Esophagus mucosa (tissue), 1 donor: ENCODE data around the gene SIRPB1. TPM values are rescaled to one million over a fixed set of nuclear protein-coding genes. Genes with fewer than 3 reads are reported as not detected.
A peak's percentile ranks its signal among the peaks of the same experiment; 100 is the strongest.
"Not testable (repeated sequence)": the region's sequence is repeated elsewhere in the genome, so short reads cannot be mapped to it uniquely, and the experiment has no call there.

ENCODE experiments used
- ATAC-seq: fragments of 200-7000 bp; cut with Tn5 transposase; one replicate; pipeline ENCODE4 v1.9.1; 2020
- total RNA-seq: library from RNA; stranded (reverse); gene quantifications from one replicate; pipeline ENCODE4 v1.2.4, GENCODE V29; 2023
- donor health status: DM: yes; HTN: yes; CAD: no.

SIRPB1 gene
- total RNA-seq: 3.5 TPM

DNA sequence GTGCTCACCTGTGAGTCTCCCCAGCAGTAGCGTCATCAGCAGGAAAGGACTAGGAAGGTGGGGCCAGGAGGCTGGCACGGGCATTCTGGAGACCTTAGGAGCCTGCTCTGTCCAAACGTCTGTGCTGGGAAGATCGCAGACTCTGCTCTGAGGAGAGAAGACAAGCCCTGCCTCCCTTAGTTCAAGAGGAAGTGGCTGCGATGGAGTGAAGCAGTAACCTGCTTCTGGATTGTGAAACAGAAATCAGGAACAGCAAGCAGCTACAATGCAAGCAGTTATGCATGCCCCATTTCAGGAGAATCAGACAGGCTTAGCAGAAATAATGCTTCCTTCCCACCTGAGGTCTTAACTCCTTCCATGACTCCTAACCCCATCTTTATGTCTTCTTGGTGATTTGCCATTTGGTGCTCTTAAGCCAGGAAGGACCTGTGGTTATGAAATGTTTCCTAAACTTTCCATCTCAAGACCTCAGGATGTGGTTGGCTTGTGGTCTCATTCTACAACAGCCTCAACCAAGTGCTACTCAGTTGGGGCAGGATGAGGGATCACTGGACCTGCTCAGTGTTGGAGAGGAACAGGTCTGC, at the start of gene SIRPB1:
SIRPB1 (minus strand) TSS at position 149 of the 584 bp plus-strand sequence; CDS start at position 84, 65 bp downstream.
- peak; percentile 35 for ATAC-seq

DNA sequence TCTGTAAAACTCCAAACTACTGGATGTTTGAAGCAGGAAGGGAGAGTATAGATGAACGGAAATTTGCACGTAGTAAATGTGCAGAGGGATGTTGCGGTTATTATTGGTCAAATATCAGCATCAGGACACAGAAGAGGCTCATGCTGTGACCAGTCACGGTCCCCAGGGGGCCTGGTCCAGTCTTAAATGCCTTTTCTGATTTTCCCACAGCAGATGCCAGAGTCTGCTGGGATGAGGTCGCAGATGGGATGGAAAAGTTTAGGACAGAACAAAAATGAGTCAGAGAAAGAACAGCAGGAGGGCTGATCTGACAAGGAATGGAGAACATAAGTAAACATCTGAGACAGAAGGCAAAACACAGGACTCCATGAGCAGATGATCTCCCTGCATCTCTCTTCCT, 49.5 kb upstream of the SIRPB1 start:
- no peak for ATAC-seq

DNA sequence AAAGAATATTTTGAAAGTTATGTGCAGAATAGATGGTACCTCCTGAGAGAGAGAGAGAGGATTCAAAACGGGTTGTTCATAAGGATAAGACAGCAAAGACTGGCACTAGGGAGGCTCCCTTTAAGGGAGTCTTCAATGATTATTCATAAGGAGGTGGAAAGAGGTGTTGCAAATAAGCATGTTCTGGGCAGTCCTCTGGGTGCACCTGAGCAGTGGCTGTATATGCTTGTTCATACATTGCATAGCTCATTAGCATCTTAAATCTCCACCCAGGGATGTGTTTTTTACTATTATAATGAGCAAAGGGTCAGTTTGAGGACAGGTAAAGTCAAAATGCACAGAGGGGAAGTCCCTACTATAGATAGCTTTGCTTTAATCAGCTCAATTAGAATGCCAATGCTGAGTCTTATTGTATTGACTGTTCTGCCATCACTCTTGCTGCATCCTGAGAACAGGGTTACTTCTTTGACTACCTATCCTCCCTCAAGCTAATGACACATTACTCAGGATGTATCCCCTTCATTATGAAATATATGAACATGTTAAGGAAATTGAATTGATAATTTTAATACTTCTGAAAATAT, 47.8 kb upstream of the SIRPB1 start:
- no peak for ATAC-seq

DNA sequence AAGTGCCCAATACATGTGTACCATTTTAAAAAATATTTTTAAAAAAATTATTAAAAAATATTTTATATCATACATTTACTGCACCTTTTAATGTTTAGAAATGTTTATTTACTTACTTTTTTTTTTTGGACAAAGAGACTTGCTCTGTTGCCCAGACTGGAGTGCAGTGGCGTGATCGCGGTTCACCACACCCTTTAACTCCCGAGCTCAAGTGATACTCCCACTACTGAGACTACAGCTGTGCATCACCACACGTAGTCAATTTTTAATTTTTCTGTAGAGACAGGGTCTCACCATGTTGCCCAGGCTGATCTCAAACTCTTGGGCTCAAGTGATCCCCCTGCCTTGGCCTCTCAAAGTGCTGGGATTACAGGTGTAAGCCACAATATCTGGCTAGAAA, 47.0 kb upstream of the SIRPB1 start:
- no peak for ATAC-seq

DNA sequence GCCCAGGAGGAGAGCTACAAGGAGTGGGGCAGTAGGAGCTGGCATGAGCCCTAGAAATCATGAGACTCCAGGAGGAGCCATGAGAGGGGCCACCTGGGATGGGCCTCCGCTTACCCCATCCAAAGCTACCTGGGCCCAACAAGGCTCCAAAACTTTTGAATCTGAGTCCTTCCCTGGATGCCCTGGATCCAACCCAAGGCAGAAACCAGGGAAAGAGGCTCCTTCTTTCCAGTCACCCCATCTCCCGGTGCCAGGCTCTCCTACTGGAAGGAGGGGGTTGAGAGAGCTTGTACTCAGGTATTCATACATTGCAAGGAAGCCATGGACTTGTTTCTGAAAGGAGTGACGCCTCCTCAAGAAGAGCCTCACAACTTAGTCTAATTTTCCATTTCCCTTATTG, 45.5 kb upstream of the SIRPB1 start:
- ATAC-seq: no peak

DNA sequence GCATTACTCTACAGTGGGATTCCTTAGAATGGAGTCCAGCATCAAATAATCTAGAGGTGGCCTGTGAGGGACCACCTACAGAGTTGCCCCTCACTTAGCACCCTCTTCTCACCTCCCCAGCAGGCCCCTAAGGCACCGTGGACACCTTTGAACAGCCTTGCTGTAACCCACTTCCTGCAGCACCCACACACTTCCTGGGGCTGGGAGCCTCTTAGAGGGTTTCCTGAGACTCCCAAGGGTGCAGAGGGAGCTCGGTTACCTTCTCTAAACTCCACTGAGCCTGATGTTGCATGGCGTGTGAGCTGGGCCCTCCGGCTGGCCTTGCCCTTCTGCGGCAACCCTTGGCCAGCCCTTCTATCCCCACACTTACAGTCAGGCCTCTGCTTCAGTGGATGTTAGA, 45.1 kb upstream of the SIRPB1 start:
- ATAC-seq: no peak

DNA sequence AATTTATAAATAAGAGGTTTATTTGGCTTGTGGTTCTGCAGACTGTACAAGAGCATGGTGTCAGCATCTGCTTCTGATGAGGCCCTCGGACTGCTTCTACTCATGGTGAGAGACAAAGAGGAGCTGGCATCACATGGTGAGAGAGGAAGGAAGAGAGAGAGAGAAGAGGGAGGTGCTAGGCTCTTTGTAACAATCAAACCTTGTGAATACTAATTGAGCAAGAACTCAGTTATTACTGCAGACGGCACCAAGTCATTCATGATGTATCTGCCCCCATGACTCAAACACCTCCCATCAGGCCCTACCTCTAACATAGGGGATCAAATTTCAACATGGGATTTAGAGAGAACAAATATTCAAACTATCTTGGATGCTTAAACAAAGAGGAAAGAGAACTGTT, 44.1 kb upstream of the SIRPB1 start:
- ATAC-seq: no peak

DNA sequence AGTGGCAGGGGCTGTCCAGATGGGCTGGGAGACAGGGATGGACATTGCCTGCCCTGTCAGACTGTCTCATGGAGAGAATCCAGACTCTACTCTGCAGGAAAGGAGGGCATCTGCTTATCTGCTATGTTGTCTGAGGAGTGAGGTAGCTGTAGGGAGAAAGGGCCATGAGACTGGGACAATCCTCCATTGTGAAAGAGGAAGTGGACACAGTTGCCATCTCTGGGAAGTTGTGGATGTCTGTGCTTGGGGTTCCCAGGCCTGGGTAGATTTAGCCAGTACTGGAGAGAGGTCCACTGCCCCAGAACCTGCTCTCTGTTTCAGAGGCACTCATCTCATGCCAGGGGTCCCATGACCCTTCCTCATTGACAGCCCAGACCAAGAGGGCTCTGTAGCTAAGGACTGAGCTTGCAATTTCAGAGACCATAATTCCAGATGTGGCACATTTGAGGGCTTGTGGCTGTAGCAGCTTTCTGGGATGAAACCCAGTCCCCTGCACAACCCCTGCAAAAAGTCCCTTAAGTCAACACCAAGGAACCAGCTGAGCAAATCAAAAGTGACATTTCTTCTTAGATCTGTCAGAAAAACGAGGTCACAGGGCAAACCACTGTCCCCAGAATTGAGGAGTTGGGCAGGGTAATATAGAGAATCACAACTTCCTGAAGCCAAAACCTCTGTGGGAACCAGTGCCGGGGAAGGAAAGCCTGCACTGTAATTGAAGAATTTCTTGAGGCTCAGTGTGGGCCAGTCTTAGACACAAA, 41.9 kb upstream of the SIRPB1 start:
- no peak for ATAC-seq

DNA sequence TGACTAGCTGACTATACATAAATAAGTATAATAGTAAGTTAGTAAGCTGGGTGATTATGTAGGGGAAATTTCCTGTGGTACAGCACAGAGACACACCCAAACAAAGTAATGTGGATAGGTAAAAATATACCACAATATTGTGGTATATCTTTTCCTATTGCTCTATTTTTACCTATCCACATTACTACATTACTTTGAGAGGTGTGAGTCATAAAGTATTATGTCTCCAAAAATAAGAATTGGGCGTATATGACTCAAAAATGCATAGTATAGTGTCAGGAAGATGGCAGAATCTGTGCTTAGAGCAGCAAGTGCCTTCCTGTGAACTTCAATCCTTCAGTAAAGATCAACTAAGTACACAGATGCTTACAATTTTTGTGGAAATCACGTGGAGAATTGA, 40.4 kb upstream of the SIRPB1 start:
- no peak for ATAC-seq

DNA sequence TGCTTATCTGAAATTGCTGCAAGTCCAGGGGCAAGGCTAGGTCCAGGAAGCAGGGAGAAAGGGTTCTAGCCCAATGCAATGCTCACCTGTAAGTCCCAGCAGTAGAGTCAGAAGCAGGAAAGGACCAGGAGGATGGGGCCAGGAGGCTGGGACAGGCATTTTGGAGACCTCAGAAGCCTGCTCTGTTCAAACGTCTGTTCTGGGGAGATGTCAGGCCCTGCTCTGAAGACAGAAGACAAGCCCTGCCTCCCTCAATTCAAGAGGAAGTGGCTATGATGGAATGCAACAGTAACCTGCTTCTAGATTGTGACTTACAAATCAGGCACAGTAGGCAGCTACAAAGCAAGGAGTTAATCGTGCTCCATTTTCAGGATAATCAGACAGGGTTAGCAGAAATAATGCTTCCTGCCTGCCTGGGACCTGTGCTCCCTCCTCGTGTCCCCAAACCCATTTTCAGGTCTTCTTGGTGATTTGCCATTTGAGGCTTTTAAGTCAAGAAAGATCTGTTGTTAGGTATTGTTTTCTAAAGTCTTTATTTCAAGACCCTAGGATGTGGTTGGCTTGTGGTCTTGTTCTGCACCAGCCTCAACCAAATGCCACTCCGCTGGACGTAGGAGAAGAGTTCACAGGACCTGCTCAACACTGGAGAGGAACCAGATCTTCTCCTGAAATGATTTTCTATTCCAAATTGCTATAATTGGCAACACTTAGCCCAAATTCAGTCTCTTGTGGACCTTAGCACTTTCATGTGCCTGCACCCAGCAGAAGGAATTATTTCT, 37.9 kb upstream of the SIRPB1 start, which contains the start of gene SIRPG:
SIRPG (minus strand) TSS at position 224 of the 779 bp plus-strand sequence; CDS start at position 159, 65 bp downstream.
- peak; percentile 11 for ATAC-seq

DNA sequence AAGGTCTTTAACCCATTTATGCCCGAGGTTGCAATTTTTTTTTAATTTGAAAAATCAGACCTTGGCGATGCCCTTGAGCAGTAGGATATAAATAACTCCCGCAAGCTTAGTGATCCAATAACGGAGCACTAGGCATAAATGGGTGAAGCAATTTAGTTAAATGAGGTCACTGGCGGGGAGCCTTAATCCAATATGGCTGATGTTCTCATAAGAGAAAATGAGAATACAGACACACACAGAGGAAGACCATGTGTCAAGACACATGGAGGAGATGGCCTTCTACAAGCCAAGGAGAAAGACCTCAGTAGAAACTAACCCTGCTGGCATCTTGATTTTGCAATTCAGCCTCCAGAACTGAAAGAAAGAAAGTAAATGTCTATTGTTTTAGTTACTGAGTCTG, 37.0 kb upstream of the SIRPB1 start:
- no peak for ATAC-seq

DNA sequence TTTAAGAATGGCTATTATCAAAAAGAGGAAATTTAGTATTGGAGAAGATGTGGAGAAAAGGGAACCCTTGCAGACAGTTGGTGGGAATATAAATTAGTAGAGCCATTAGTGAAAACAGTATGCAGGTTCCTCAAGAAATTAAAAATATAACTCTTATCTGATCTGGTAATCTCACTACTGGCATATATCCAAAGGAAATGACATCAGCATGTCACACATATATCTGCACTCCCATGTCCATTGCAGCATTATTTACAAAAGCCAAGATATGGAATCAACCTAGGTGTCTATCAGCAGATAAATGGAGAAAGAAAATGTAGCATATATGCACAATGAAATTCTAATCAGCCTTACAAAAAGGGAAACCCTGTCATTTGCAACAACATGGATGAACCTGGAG, 35.2 kb upstream of the SIRPB1 start:
- ATAC-seq: no peak

DNA sequence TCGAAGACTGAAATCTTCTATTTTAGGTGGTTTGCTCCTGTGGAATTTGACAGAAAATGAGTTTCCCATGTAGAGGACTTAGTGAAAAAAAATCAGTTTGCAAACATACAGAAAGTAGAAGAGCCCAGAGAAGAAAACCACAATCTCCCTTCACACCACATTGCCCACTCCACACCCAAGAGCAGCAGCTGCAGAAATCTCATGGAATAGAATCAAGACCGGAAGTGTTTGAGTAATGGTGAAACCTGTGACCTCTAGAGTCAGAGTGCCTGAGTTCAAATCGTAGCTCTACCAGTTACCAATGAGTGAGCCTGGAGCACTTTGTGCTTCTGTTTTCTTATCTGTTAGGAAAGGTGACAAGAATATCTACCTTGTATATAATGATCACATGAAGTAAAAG, 33.2 kb upstream of the SIRPB1 start:
- ATAC-seq: no peak

DNA sequence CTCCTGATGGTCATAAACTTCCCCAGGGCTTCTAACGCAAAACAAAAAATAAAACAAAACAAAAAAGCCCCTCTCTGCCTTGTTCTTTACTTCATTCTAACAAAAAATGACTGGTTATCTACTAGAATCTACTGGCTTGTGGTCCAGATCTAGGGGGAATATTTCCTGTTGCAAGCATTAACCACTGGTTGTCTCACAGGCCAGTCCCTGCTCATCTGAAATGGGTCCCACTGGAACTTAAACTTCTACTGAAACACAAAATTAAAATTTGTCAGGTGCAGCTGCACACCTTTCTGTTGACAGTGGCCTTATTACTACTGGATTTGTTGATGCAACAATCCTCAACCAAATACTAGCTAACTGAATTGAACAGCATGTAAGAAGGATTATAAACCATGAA, 32.3 kb upstream of the SIRPB1 start:
- ATAC-seq: no peak

DNA sequence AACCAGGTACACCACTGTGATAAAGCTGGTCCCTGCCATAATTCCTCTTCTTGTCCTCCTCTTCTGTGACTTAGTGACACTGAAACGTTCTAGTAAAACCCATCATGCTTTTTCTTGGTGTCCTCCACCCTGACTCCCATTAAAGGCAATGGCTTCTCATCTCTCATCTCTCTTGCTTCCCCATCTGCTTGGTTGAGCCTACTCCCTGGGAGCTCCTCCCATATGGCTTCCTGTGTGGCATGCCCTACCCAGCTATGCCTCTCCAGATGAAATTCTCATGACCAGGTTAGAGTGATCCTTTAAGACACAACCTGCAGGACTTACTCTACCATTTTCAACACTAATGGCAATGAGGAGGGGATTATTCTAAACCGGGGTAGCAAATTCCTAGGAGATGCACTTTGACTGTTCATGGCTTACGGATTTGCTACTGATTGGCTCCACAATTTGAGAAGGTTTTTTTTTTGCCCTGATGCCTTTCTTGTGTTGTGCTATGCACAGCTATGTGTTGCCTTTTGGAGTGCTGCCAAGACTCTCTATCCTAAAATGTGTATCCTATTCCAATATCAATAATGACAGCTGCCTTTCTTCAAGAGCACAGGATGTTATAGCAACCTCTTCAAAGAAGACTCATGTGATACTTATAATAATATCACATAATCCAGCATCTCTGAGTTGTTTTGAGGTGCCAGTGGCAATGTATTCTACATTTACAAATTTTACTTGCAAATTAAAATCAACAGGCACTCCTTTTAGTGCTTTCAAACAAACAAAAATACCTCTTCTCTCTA, 31.7 kb upstream of the SIRPB1 start:
- ATAC-seq: no peak

DNA sequence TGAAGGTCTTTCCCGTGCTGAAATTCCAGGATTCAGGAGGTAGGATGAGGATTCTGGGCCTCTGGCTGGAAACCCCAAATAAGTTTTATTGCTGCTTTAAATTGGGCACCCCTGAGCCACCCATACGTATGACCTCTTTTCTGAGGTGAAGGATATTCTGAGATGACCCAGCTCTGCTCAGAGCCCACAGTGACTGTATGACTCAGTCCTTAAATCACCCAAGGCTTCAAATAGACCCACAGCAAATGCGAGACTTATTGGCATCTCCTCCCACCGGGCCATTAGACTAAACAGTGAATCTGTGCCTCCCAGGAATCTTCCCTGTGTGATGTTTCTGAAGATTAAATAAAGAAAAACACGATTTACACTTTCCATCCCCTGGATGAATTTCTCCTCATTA, 28.3 kb upstream of the SIRPB1 start:
- no peak for ATAC-seq

DNA sequence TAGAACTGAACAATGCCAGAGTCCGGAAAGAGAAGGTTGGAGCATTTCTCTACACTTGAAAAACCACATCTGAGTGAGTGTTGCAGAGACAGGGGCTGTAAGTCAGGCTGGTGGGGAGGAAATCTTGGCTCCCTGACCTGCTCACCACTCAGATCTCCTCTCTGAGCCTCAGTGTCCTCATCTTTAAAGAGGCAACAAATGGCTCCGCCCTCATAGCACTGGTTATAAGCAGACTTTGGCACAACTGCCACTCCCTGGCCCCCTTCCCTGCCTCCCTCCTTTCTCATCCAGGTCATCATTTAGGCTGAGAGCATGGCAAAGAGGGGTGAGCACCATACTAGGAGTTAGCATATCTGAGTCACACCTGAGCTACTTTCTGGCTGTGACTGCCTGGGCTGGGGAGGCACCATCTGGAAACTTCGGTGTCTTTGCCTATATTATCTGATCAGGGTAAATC, 27.2 kb upstream of the SIRPB1 start:
- ATAC-seq: no peak

DNA sequence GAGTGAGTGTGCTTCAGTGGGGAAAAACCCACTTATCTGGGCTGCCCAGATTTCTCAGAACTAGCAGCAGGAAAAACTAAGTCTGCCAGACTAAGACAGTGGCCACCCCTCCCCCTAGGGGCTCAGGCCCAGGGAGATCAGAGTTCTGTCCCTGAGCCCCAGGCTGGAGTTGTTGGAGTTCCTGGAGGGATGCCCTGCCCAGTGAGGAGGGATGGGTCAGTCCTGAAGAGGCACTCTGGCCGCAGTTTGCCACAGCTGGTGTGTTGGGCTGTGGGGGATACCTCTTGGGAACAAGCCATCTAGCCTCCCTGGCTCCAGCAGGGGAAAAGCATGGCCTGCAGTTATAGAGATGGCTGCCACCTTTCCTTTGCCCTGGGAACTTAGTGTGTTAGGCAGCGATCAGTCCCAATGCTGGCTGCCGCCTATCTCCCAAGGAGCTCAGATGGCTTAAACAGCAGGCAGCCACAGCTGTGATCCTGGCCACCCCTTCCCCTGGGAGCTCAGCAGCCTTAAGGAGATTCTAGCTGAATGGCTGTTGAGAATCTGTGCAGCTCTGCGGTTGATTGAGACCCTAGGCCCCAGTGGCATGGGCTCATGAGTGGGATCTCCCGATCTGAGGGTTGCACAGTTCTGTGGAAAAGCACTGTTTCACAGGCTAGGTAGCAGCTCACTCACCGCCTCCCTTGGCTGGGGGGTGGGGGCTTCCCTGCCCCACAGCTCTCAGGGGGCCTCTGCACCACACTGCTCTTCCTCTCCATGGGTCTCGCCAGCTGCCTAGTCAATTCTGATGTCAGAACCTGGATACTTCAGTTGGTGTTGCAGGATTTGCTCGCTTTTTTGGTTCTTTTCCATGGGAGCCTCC, 24.5 kb upstream of the SIRPB1 start:
- ATAC-seq: no peak

DNA sequence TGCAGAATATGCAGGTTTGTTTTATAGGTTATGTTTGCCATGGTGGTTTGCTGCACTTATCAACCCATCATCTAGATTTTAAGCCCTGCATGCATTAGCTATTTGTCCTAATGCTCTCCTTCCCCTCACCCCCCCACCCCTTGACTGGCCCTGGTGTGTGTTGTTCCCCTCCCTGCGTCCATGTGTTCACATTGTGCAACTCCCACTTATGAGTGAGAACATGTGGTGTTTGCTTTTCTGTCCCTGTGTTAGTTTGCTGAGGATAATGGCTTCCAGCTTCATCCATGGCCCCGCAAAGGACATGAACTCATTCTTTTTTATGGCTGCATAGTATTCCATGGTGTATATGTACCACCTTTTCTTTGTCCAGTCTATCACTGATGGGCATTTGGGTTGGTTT, 18.8 kb upstream of the SIRPB1 start:
- ATAC-seq: not testable (repeated sequence)

DNA sequence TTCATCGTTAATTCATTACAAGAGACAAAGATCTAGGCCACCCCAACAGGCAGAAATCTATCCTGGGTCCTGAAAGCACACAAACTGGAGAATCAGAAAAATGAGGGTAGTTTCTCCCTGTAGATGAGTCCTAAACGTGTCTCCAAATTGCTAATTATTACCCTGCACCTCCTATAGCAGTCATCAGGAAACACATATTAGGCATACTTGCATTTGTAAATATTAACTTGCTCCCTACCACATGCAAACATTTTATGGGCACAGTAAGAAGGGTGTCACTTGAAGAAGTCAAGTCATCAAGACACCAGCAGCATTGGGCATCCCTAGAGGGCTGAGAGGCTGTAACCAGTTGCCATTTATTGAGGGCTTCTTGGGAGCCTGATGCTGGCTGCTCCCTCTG, 17.9 kb upstream of the SIRPB1 start:
- no peak for ATAC-seq

DNA sequence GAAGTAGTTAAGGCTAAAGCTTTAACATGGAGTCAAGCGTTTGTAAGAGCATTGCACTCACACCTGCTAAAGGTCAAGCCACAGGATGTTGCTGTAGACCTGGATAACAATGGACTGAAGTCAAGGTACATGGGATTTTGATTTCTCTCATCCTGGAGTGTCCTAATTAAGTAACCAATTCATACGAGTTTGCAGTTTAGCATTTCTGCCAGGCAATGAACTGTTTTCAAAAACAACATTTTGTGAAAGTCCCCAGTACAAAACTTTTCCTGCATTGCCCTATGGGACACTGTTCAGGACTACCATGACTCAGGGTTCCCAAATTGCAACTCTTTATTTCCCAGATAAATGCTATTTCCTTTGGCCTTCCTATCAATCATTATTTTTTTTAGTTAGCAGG, 17.4 kb upstream of the SIRPB1 start:
- ATAC-seq: no peak
